Adipose tissue (tissue), 3 donors: ENCODE measurements around the gene NPHP4. TPM values are rescaled to one million over a fixed set of nuclear protein-coding genes. Genes with fewer than 3 reads are reported as not detected.

Experiments
- H3K27ac ChIP-seq: one replicate; pipeline ENCODE4 v1.5.1; 2013; ENCODE audit warnings: low read depth, low read length
- WGBS, 3 donors: extraction: QIAGEN DNeasy Blood & Tissue Kit; methylation state at CpG; one replicate each; pipeline ENCODE4 v1.1.7; 2013; 5-methylcytosine and 5-hydroxymethylcytosine counted together
- polyA plus RNA-seq, 3 donors: library from polyadenylated mRNA; stranded (reverse); fragments of 200-250 nt; gene quantifications; one replicate each; pipeline ENCODE4 v1.2.3, GENCODE V29; 2013
- donor health status: healthy with polysubstance abuse.
- donor health status: Bipolar disorder and iron deficiency.
- donor health status: healthy.

The NPHP4 gene
- polyA plus RNA-seq, 3 donors, result 5.0 to 14.3 (median 6.4) TPM

GRCh38 chr1:6008696-6009095 lies 16.5 kb upstream of the NPHP4 start:
- no peak overlapping the region for H3K27ac ChIP-seq
- WGBS, 3 donors, result 69 to 75% (median 74%) methylated on average over 6 of the region's 6 CpGs

GRCh38 chr1:6008084-6008415 lies 15.8 kb upstream of the NPHP4 start:
- no peak overlapping the region for H3K27ac ChIP-seq
- WGBS, 3 donors, result 81 to 93% (median 89%) methylated on average over 11 of the region's 11 CpGs

GRCh38 chr1:6007318-6008083 lies 15.3 kb upstream of the NPHP4 start:
- H3K27ac ChIP-seq, result no peak overlapping the region
- WGBS, 3 donors, result 48 to 59% (median 57%) methylated on average over 25 of the region's 25 CpGs

GRCh38 chr1:6006882-6007281 lies 14.7 kb upstream of the NPHP4 start:
- 57 to 76% (median 70%) methylated on average over 12 of the region's 12 CpGs for WGBS, 3 donors
- no peak overlapping the region for H3K27ac ChIP-seq

- WGBS, 3 donors, result 53 to 86% (median 85%) methylated on average over 8 to 10 of the region's 10 CpGs
- no peak overlapping the region for H3K27ac ChIP-seq
Observed at GRCh38 chr1:6005276-6005917, 13.2 kb upstream of the NPHP4 start.

- no peak overlapping the region for H3K27ac ChIP-seq
- WGBS, 3 donors, result 91 to 95% (median 92%) methylated on average over 11 of the region's 11 CpGs
Observed at GRCh38 chr1:6004412-6005123, 12.3 kb upstream of the NPHP4 start.

GRCh38 chr1:6003568-6004411 lies 11.6 kb upstream of the NPHP4 start:
- no peak overlapping the region for H3K27ac ChIP-seq
- WGBS, 3 donors, result 58 to 83% (median 80%) methylated on average over 24 of the region's 24 CpGs

- H3K27ac ChIP-seq, result no peak overlapping the region
- WGBS, 3 donors, result 35 to 83% (median 82%) methylated on average over 32 to 33 of the region's 33 CpGs
Observed at GRCh38 chr1:6002714-6003501, 10.7 kb upstream of the NPHP4 start.

- H3K27ac ChIP-seq, result no peak overlapping the region
- 36 to 67% (median 65%) methylated on average over 13 of the region's 13 CpGs for WGBS, 3 donors
Observed at GRCh38 chr1:6001992-6002576, 9.9 kb upstream of the NPHP4 start.

- H3K27ac ChIP-seq, result no peak overlapping the region
- WGBS, 3 donors, result 86 to 91% (median 91%) methylated on average over 17 of the region's 17 CpGs
Observed at GRCh38 chr1:6000444-6001288, 8.4 kb upstream of the NPHP4 start.

GRCh38 chr1:5999711-6000443 lies 7.7 kb upstream of the NPHP4 start:
- no peak overlapping the region for H3K27ac ChIP-seq
- 89 to 95% (median 93%) methylated on average over 28 of the region's 28 CpGs for WGBS, 3 donors

GRCh38 chr1:5998906-5999301 lies 6.7 kb upstream of the NPHP4 start:
- 87 to 94% (median 93%) methylated on average over 19 of the region's 19 CpGs for WGBS, 3 donors

GRCh38 chr1:5998051-5998905 lies 6.1 kb upstream of the NPHP4 start:
- H3K27ac ChIP-seq, result no peak overlapping the region
- 86 to 95% (median 94%) methylated on average over 12 of the region's 12 CpGs for WGBS, 3 donors

More at GRCh38 chr1:5998906-5999301, 6.7 kb upstream of the NPHP4 start:
- H3K27ac ChIP-seq, result no peak overlapping the region

- no peak overlapping the region for H3K27ac ChIP-seq
- 49 to 76% (median 71%) methylated on average over 5 of the region's 5 CpGs for WGBS, 3 donors
Observed at GRCh38 chr1:5997316-5997715, 5.1 kb upstream of the NPHP4 start.

- no peak overlapping the region for H3K27ac ChIP-seq
- 85 to 88% (median 85%) methylated on average over 16 of the region's 16 CpGs for WGBS, 3 donors
Observed at GRCh38 chr1:5996641-5997270, 4.5 kb upstream of the NPHP4 start.
